ENCODE data around the gene CNTN4.
"Not testable (repeated sequence)": the region's sequence is repeated elsewhere in the genome, so short reads cannot be mapped to it uniquely, and the experiment has no call there.

The CNTN4 gene

GRCh38 chr3:2820982-2821381 is 722.3 kb downstream of the CNTN4 start:
- DNase-seq, result not testable (repeated sequence)

- no peak for DNase-seq
Measured at GRCh38 chr3:2822611-2823010, 723.9 kb downstream of the CNTN4 start.

GRCh38 chr3:2823031-2823430 is 724.4 kb downstream of the CNTN4 start:
- peak; percentile 84 for DNase-seq

- no peak for DNase-seq
Measured at GRCh38 chr3:2823437-2824211, 725.0 kb downstream of the CNTN4 start.

GRCh38 chr3:2826036-2826435 is 727.4 kb downstream of the CNTN4 start:
- no peak for DNase-seq

GRCh38 chr3:2826453-2826852 is 727.8 kb downstream of the CNTN4 start:
- no peak for DNase-seq

GRCh38 chr3:2837239-2837638 is 738.6 kb downstream of the CNTN4 start:
- no peak for DNase-seq

- DNase-seq, result no peak
Measured at GRCh38 chr3:2837910-2838309, 739.2 kb downstream of the CNTN4 start.

- no peak for DNase-seq
Measured at GRCh38 chr3:2838546-2839157, 740.0 kb downstream of the CNTN4 start.

- DNase-seq, result peak; percentile 17
Measured at GRCh38 chr3:2839876-2840275, 741.2 kb downstream of the CNTN4 start.

GRCh38 chr3:2847062-2847841 is 748.6 kb downstream of the CNTN4 start:
- no peak for DNase-seq

- DNase-seq, result no peak
Measured at GRCh38 chr3:2849092-2849491, 750.4 kb downstream of the CNTN4 start.

- no peak for DNase-seq
Measured at GRCh38 chr3:2850701-2851100, 752.0 kb downstream of the CNTN4 start.

GRCh38 chr3:2851361-2851760 is 752.7 kb downstream of the CNTN4 start:
- DNase-seq, result no peak

- DNase-seq, result no peak
Measured at GRCh38 chr3:2851835-2852234, 753.2 kb downstream of the CNTN4 start.

- DNase-seq, result no peak
Measured at GRCh38 chr3:2853651-2854050, 755.0 kb downstream of the CNTN4 start.

GRCh38 chr3:2856138-2857133 is 757.8 kb downstream of the CNTN4 start:
- no peak for DNase-seq

- DNase-seq, result no peak
Measured at GRCh38 chr3:2860626-2861025, 762.0 kb downstream of the CNTN4 start.

- DNase-seq, result no peak
Measured at GRCh38 chr3:2861120-2861519, 762.5 kb downstream of the CNTN4 start.

GRCh38 chr3:2861920-2862319 is 763.3 kb downstream of the CNTN4 start:
- DNase-seq, result no peak

GRCh38 chr3:2862366-2862765 is 763.7 kb downstream of the CNTN4 start:
- DNase-seq, result no peak

GRCh38 chr3:2863127-2863526 is 764.5 kb downstream of the CNTN4 start:
- no peak for DNase-seq

Data from fibroblast of skin of abdomen (primary cell).